Measurements from ENCODE around the gene CDK8.

DNA sequence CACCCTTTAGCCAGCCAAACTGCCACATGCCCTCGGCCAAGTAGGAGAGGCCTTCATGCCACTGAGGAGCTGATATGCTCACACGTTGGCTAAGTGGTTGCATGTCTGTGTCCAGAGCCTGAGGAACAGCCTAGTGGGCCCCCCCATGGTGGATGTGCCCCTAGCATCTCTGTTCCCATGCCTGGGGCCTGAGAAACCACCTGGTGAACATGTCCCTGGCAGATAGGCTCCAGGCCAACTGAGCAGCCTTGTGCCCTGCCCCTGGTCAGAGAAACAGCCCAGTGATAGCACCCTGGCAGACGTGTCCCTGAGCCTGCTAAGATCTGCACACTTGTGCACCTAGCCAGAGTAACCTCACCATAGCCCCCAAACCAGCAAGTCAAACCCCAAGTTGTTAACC lies 181.7 kb downstream of the CDK8 start:
- TF ChIP-seq CTCF (IDR thresholded peaks at IDR 0.05): no peak
- no peak for TF ChIP-seq POLR2AphosphoS5 (IDR thresholded peaks at IDR 0.05)
- TF ChIP-seq POLR2A (IDR thresholded peaks at IDR 0.05; ENCODE audit: low read depth): no peak

Measured in esophagus muscularis mucosa (tissue), 3 donors.